HepG2 (cell line): ENCODE results near the gene PTPRD. TPM values are rescaled to one million over a fixed set of nuclear protein-coding genes. Genes with fewer than 3 reads are reported as not detected.

Experiments used
- ATAC-seq: fragments of 200-7000 bp; cut with Tn5 transposase; 3 replicates; pipeline ENCODE4 v1.9.1; 2020; ENCODE audit warnings: mild to moderate bottlenecking, moderate library complexity
- BruUV-seq: library from RNA; stranded (reverse); fragments of 400-500 nt; replicated peaks from 2 replicates; lab custom pipeline; 2021; lab: Mats Ljungman, UMichigan
- CTCF ChIA-PET: fragments of 300-600 bp; formaldehyde crosslinking; extraction: SDS; loops from one replicate; lab custom pipeline; 2021; ENCODE audit warnings: low total read pairs, inconsistent platforms, low intra/inter-chr PET ratio; lab: Yijun Ruan, JAX
- POLR2A ChIA-PET: fragments of 350-600 bp; sonication (Branson Sonifier 250); formaldehyde crosslinking; loops from one replicate; lab custom pipeline; 2020; ENCODE audit warnings: antibody characterized with exemption, inconsistent platforms; lab: Yijun Ruan, JAX
- DNase-seq: peaks from one replicate; pipeline ENCODE4 v3.0.0-alpha.2; 2015; ENCODE audit warnings: low spot score
- FAIRE-seq: peaks from 3 replicates; lab custom pipeline; 2011; peaks lifted over from hg19 to GRCh38; lab: Jason Lieb, UNC
- H2AFZ ChIP-seq: one replicate; pipeline ENCODE4 v1.6.1; 2011; ENCODE audit warnings: low read length, inconsistent platforms
- H3K27ac ChIP-seq: fragments of 300-600 bp; 3 replicates; pipeline ENCODE4 v1.8.0; 2011; ENCODE audit warnings: mixed run types, mild to moderate bottlenecking, mixed read lengths, low read length, inconsistent platforms; ENCODE audit not compliant: insufficient read depth; ENCODE audit errors: extremely low read length
- H3K27me3 ChIP-seq, 2 experiments: fragments of 200-600 bp in 1 of 2; 2 replicates in 1 of 2; 3 replicates in 1 of 2; pipeline versions ENCODE4 v1.6.0 to v1.8.0; 2011; ENCODE audit warnings: low read length in 2 of 2, mild to moderate bottlenecking in 2 of 2, moderate library complexity in 2 of 2, inconsistent platforms in 1 of 2; ENCODE audit not compliant: insufficient read depth in 2 of 2, control insufficient read depth in 1 of 2
- H3K36me3 ChIP-seq, 2 experiments: fragments of 200-600 bp in 1 of 2; replicated peaks in 1 of 2; 2 replicates in 1 of 2; 3 replicates in 1 of 2; pipeline versions ENCODE4 v1.5.1 to v1.8.0; 2011; ENCODE audit warnings: low read length in 2 of 2, inconsistent platforms in 1 of 2; ENCODE audit not compliant: insufficient read depth in 2 of 2, control insufficient read depth in 1 of 2
- H3K4me1 ChIP-seq: 2 replicates; pipeline ENCODE4 v1.5.1; 2012; ENCODE audit warnings: low read length, inconsistent platforms; ENCODE audit not compliant: insufficient read depth
- H3K4me2 ChIP-seq: 2 replicates; pipeline ENCODE4 v1.6.0; 2011; ENCODE audit warnings: low read depth, low read length, inconsistent platforms
- H3K4me3 ChIP-seq, 3 experiments: fragments of 200-600 bp in 1 of 3; sonication (generic), shearing (Covaris generic) in 1 of 3; replicated peaks in 1 of 3; 2 replicates each; pipeline ENCODE4 v1.5.1; 2011 to 2016; ENCODE audit warnings: low read length in 3 of 3, inconsistent platforms in 2 of 3, low read depth in 2 of 3, mild to moderate bottlenecking in 2 of 3, control low read depth in 1 of 3, mixed read lengths in 1 of 3; ENCODE audit not compliant: insufficient read depth in 1 of 3
- H3K79me2 ChIP-seq: one replicate; pipeline ENCODE4 v1.6.1; 2011; ENCODE audit warnings: low read length, inconsistent platforms; ENCODE audit not compliant: insufficient read depth
- H3K9ac ChIP-seq: 2 replicates; pipeline ENCODE4 v1.6.0; 2011; ENCODE audit warnings: mild to moderate bottlenecking, low read depth, low read length, inconsistent platforms; ENCODE audit not compliant: insufficient read depth
- H3K9me3 ChIP-seq: 2 replicates; pipeline ENCODE4 v1.5.1; 2012; ENCODE audit warnings: mild to moderate bottlenecking, low read length
- H4K20me1 ChIP-seq: 2 replicates; pipeline ENCODE4 v1.6.0; 2011; ENCODE audit warnings: inconsistent platforms, mild to moderate bottlenecking, low read length, moderate library complexity; ENCODE audit not compliant: insufficient read depth
- AHDC1 ChIP-seq: sonication (generic); formaldehyde crosslinking; IDR thresholded peaks from 2 replicates; pipeline ENCODE4 v1.5.1; 2020; ENCODE audit warnings: mild to moderate bottlenecking, missing genetic modification reagents, borderline replicate concordance
- GRHL1 ChIP-seq: sonication (generic); formaldehyde crosslinking; conservative IDR thresholded peaks from 2 replicates; pipeline ENCODE4 v1.8.0; 2022; ENCODE audit warnings: missing genetic modification reagents
- TSC22D2 ChIP-seq: sonication (generic); formaldehyde crosslinking; IDR thresholded peaks from 2 replicates; pipeline ENCODE4 v1.5.1; 2020; ENCODE audit warnings: missing genetic modification reagents, mild to moderate bottlenecking, borderline replicate concordance
- ZBTB2 ChIP-seq: sonication (generic); formaldehyde crosslinking; IDR thresholded peaks from 2 replicates; pipeline ENCODE4 v1.8.0; 2022; ENCODE audit warnings: low read depth, missing genetic modification reagents
- ZNF407 ChIP-seq: sonication (generic); formaldehyde crosslinking; IDR thresholded peaks from one replicate; pipeline ENCODE4 v1.5.1; 2020; ENCODE audit warnings: mild to moderate bottlenecking, missing genetic modification reagents; ENCODE audit errors: not compliant biosample characterization
- WGBS: methylation state at CpG from one replicate; pipeline ENCODE4 v1.1.6; 2017; ENCODE audit warnings: low lambda C conversion rate; 5-methylcytosine and 5-hydroxymethylcytosine counted together
- in situ Hi-C: cut with HindIII; loops from 2 replicates; pipeline ENCODE4 v1.10.0; 2017; ENCODE audit warnings: low pct_unique_long_range_greater_than_20kb; ENCODE audit not compliant: extremely low pct_ligation_motif_present
- intact Hi-C: fragments of 100-400 bp; cut with micrococcal nuclease; formaldehyde crosslinking; loops from one replicate; pipeline ENCODE4 v1.10.0; 2022; ENCODE audit not compliant: unreplicated experiment
- polyA plus RNA-seq, 8 experiments: library from polyadenylated mRNA; depleted of rRNA in 3 of 8; stranded (reverse) in 7 of 8; unstranded in 1 of 8; fragments of >200 nt; fragmentation: Illumina TruSeq in 4 of 8; extraction: Trizol in 4 of 8; gene quantifications; 2 replicates each; pipeline versions ENCODE4 v1.2.1 to v1.2.3, GENCODE V29; 2011 to 2016; ENCODE audit warnings: low read depth in 4 of 8, missing spikeins in 1 of 8, mixed read lengths in 1 of 8; ENCODE audit not compliant: insufficient read depth in 1 of 8
- total RNA-seq, 5 experiments: library from RNA; depleted of rRNA; stranded (reverse); fragments of >200 nt; fragmentation: Illumina TruSeq; extraction: Trizol; gene quantifications; 2 replicates each; pipeline ENCODE4 v1.2.3, GENCODE V29; 2016; ENCODE audit warnings: low read depth in 1 of 5

Gene PTPRD
- total and polyA plus RNA-seq, 2 of the 13 experiments (the other 11 are each of a cell fraction or from before 2014, with no cell fraction given) = 0.05 TPM; not detected in 1

- H3K27ac ChIP-seq = no peak overlapping the region
- no TSS peak for BruUV-seq
- H4K20me1 ChIP-seq = no peaks in the 10 kb centered on the region
- H3K9ac ChIP-seq = no peak overlapping the region
- WGBS = 0% methylated on average over 1 of the region's 1 CpG
- H3K4me2 ChIP-seq = no peak overlapping the region
- no peaks in the 10 kb centered on the region for H3K4me1 ChIP-seq
- ATAC-seq (no peak), DNase-seq (no peak), FAIRE-seq (no peak)
- H2AFZ ChIP-seq = no peak overlapping the region
- no peaks in the 10 kb centered on the region for H3K79me2 ChIP-seq
- ChIA-PET POLR2A (no interaction called here), CTCF (no interaction called here)
- intact Hi-C loops (no loop called here), in situ Hi-C loops (no loop called here)
- no peaks in the 10 kb centered on the region for H3K9me3 ChIP-seq
- no peak overlapping the region for H3K4me3 ChIP-seq
- H3K36me3 ChIP-seq = no peaks in the 10 kb centered on the region
- no peaks in the 10 kb centered on the region for H3K27me3 ChIP-seq
- no peak for TF ChIP-seq GRHL1 (CRISPR knock-in tag)
- TF ChIP-seq ZBTB2 (CRISPR knock-in tag) = no peak
- TF ChIP-seq AHDC1 (CRISPR knock-in tag) = no peak
- TF ChIP-seq ZNF407 = no peak
- no peak for TF ChIP-seq TSC22D2 (CRISPR knock-in tag)
Measured at GRCh38 chr9:8871396-8871795, 1741.4 kb downstream of the PTPRD start.
